GM12864 (cell line): Measurements from ENCODE around the gene SPON1.
"Not testable (repeated sequence)": the region's sequence is repeated elsewhere in the genome, so short reads cannot be mapped to it uniquely, and the experiment has no call there.

Experiments used
- DNase-seq: peaks from one replicate; pipeline ENCODE4 v3.0.0-alpha.2; 2011; ENCODE audit warnings: low read depth
- H3K4me3 ChIP-seq: 2 replicates; pipeline ENCODE4 v1.5.1; 2011; ENCODE audit warnings: mild to moderate bottlenecking, low read depth, low read length, control low read depth
- CTCF ChIP-seq: IDR thresholded peaks from 2 replicates; pipeline ENCODE4 v1.5.1; 2011; ENCODE audit warnings: low read depth, mild to moderate bottlenecking, moderate library complexity, low read length, control low read depth, inconsistent platforms; ENCODE audit errors: missing control alignments

The SPON1 gene

GRCh38 chr11:14149683-14150082 lies 187.2 kb downstream of the SPON1 start:
- no peak for TF ChIP-seq CTCF
- no peak for DNase-seq
- no peak overlapping the region for H3K4me3 ChIP-seq

- no peak overlapping the region for H3K4me3 ChIP-seq
- TF ChIP-seq CTCF, result no peak
- DNase-seq, result no peak
Measured at GRCh38 chr11:14150878-14151277, 188.4 kb downstream of the SPON1 start.

- not testable (repeated sequence) for DNase-seq, H3K4me3 ChIP-seq
Measured at GRCh38 chr11:14154103-14154502, 191.6 kb downstream of the SPON1 start.

- H3K4me3 ChIP-seq, result no peak overlapping the region
- TF ChIP-seq CTCF, result no peak
- DNase-seq, result no peak
Measured at GRCh38 chr11:14158393-14158792, 195.9 kb downstream of the SPON1 start.

- TF ChIP-seq CTCF, result no peak
- no peak for DNase-seq
- H3K4me3 ChIP-seq, result no peak overlapping the region
Measured at GRCh38 chr11:14163576-14163975, 201.1 kb downstream of the SPON1 start.

- not testable (repeated sequence) for H3K4me3 ChIP-seq, DNase-seq
Measured at GRCh38 chr11:14173679-14174078, 211.2 kb downstream of the SPON1 start.

- DNase-seq, result no peak
- TF ChIP-seq CTCF, result no peak
- H3K4me3 ChIP-seq, result no peak overlapping the region
Measured at GRCh38 chr11:14179116-14179820, 216.7 kb downstream of the SPON1 start.

- no peak for DNase-seq
- no peak for TF ChIP-seq CTCF
- no peak overlapping the region for H3K4me3 ChIP-seq
Measured at GRCh38 chr11:14181121-14181520, 218.6 kb downstream of the SPON1 start.
